HepG2 (cell line): ENCODE results near the gene ACOX3. TPM values are rescaled to one million over a fixed set of nuclear protein-coding genes. Genes with fewer than 3 reads are reported as not detected.

Experiments used
- ATAC-seq: fragments of 200-7000 bp; cut with Tn5 transposase; 3 replicates; pipeline ENCODE4 v1.9.1; 2020; ENCODE audit warnings: mild to moderate bottlenecking, moderate library complexity
- BruUV-seq: library from RNA; stranded (reverse); fragments of 400-500 nt; replicated peaks from 2 replicates; lab custom pipeline; 2021; lab: Mats Ljungman, UMichigan
- CTCF ChIA-PET: fragments of 300-600 bp; formaldehyde crosslinking; extraction: SDS; loops from one replicate; lab custom pipeline; 2021; ENCODE audit warnings: low total read pairs, inconsistent platforms, low intra/inter-chr PET ratio; lab: Yijun Ruan, JAX
- POLR2A ChIA-PET: fragments of 350-600 bp; sonication (Branson Sonifier 250); formaldehyde crosslinking; loops from one replicate; lab custom pipeline; 2020; ENCODE audit warnings: antibody characterized with exemption, inconsistent platforms; lab: Yijun Ruan, JAX
- DNase-seq: peaks from one replicate; pipeline ENCODE4 v3.0.0-alpha.2; 2015; ENCODE audit warnings: low spot score
- FAIRE-seq: peaks from 3 replicates; lab custom pipeline; 2011; peaks lifted over from hg19 to GRCh38; lab: Jason Lieb, UNC
- H2AFZ ChIP-seq: one replicate; pipeline ENCODE4 v1.6.1; 2011; ENCODE audit warnings: low read length, inconsistent platforms
- H3K27ac ChIP-seq: fragments of 300-600 bp; 3 replicates; pipeline ENCODE4 v1.8.0; 2011; ENCODE audit warnings: mixed run types, mild to moderate bottlenecking, mixed read lengths, low read length, inconsistent platforms; ENCODE audit not compliant: insufficient read depth; ENCODE audit errors: extremely low read length
- H3K27me3 ChIP-seq, 2 experiments: fragments of 200-600 bp in 1 of 2; 2 replicates in 1 of 2; 3 replicates in 1 of 2; pipeline versions ENCODE4 v1.6.0 to v1.8.0; 2011; ENCODE audit warnings: low read length in 2 of 2, mild to moderate bottlenecking in 2 of 2, moderate library complexity in 2 of 2, inconsistent platforms in 1 of 2; ENCODE audit not compliant: insufficient read depth in 2 of 2, control insufficient read depth in 1 of 2
- H3K36me3 ChIP-seq, 2 experiments: fragments of 200-600 bp in 1 of 2; replicated peaks in 1 of 2; 2 replicates in 1 of 2; 3 replicates in 1 of 2; pipeline versions ENCODE4 v1.5.1 to v1.8.0; 2011; ENCODE audit warnings: low read length in 2 of 2, inconsistent platforms in 1 of 2; ENCODE audit not compliant: insufficient read depth in 2 of 2, control insufficient read depth in 1 of 2
- H3K4me1 ChIP-seq: 2 replicates; pipeline ENCODE4 v1.5.1; 2012; ENCODE audit warnings: low read length, inconsistent platforms; ENCODE audit not compliant: insufficient read depth
- H3K4me2 ChIP-seq: 2 replicates; pipeline ENCODE4 v1.6.0; 2011; ENCODE audit warnings: low read depth, low read length, inconsistent platforms
- H3K4me3 ChIP-seq, 3 experiments: fragments of 200-600 bp in 1 of 3; sonication (generic), shearing (Covaris generic) in 1 of 3; replicated peaks in 1 of 3; 2 replicates each; pipeline ENCODE4 v1.5.1; 2011 to 2016; ENCODE audit warnings: low read length in 3 of 3, inconsistent platforms in 2 of 3, low read depth in 2 of 3, mild to moderate bottlenecking in 2 of 3, control low read depth in 1 of 3, mixed read lengths in 1 of 3; ENCODE audit not compliant: insufficient read depth in 1 of 3
- H3K79me2 ChIP-seq: one replicate; pipeline ENCODE4 v1.6.1; 2011; ENCODE audit warnings: low read length, inconsistent platforms; ENCODE audit not compliant: insufficient read depth
- H3K9ac ChIP-seq: 2 replicates; pipeline ENCODE4 v1.6.0; 2011; ENCODE audit warnings: mild to moderate bottlenecking, low read depth, low read length, inconsistent platforms; ENCODE audit not compliant: insufficient read depth
- H3K9me3 ChIP-seq: 2 replicates; pipeline ENCODE4 v1.5.1; 2012; ENCODE audit warnings: mild to moderate bottlenecking, low read length
- H4K20me1 ChIP-seq: 2 replicates; pipeline ENCODE4 v1.6.0; 2011; ENCODE audit warnings: inconsistent platforms, mild to moderate bottlenecking, low read length, moderate library complexity; ENCODE audit not compliant: insufficient read depth
- ATM ChIP-seq: fragments of 450-650 bp; IDR thresholded peaks from 2 replicates; pipeline ENCODE4 v1.7.1; 2017; ENCODE audit warnings: mild to moderate bottlenecking, borderline replicate concordance
- EEA1 ChIP-seq: sonication (generic); formaldehyde crosslinking; IDR thresholded peaks from 2 replicates; pipeline ENCODE4 v1.5.1; 2020; ENCODE audit warnings: mild to moderate bottlenecking, missing genetic modification reagents, borderline replicate concordance
- ELF1 ChIP-seq: sonication (generic); formaldehyde crosslinking; IDR thresholded peaks from 2 replicates; pipeline ENCODE4 v1.4.0; 2020; ENCODE audit warnings: missing genetic modification reagents
- FOSL2 ChIP-seq: sonication (generic); formaldehyde crosslinking; IDR thresholded peaks from 2 replicates; pipeline ENCODE4 v1.4.0; 2020; ENCODE audit warnings: missing genetic modification reagents
- IRX3 ChIP-seq: sonication (generic); formaldehyde crosslinking; IDR thresholded peaks from 2 replicates; pipeline ENCODE4 v1.8.1; 2023; ENCODE audit warnings: mild to moderate bottlenecking, low read depth, missing genetic modification reagents, borderline replicate concordance
- SMC3 ChIP-seq: IDR thresholded peaks from 2 replicates; pipeline ENCODE4 v1.6.1; 2011; ENCODE audit warnings: low read length, improper control_type of control experiment
- STAG1 ChIP-seq: sonication (generic); formaldehyde crosslinking; IDR thresholded peaks from 2 replicates; pipeline ENCODE4 v1.4.0; 2020; ENCODE audit warnings: missing genetic modification reagents
- THAP11 ChIP-seq: IDR thresholded peaks from 2 replicates; pipeline ENCODE4 v1.6.1; 2016; ENCODE audit warnings: missing biosample characterization, missing genetic modification reagents
- U2AF2 ChIP-seq: fragments of 200-400 bp; formaldehyde crosslinking; IDR thresholded peaks from 2 replicates; pipeline ENCODE4 v1.6.1; 2017; ENCODE audit warnings: low read depth, mild to moderate bottlenecking, low read length
- WIZ ChIP-seq: sonication (generic); formaldehyde crosslinking; IDR thresholded peaks from 2 replicates; pipeline ENCODE4 v1.5.1; 2020; ENCODE audit warnings: mild to moderate bottlenecking, missing genetic modification reagents
- XRCC5 ChIP-seq: fragments of 200-400 bp; formaldehyde crosslinking; optimal IDR thresholded peaks from 2 replicates; pipeline ENCODE3; 2017; ENCODE audit warnings: mild to moderate bottlenecking, low read length
- ZNF17 ChIP-seq: sonication (generic); formaldehyde crosslinking; IDR thresholded peaks from 2 replicates; pipeline ENCODE4 v1.5.0; 2020; ENCODE audit warnings: mild to moderate bottlenecking, missing genetic modification reagents
- ZNF605 ChIP-seq: sonication (generic); formaldehyde crosslinking; IDR thresholded peaks from 2 replicates; pipeline ENCODE4 v1.8.0; 2022; ENCODE audit warnings: mild to moderate bottlenecking, missing genetic modification reagents
- ZNF75D ChIP-seq: sonication (generic); formaldehyde crosslinking; IDR thresholded peaks from 2 replicates; pipeline ENCODE4 v1.8.1; 2023; ENCODE audit warnings: missing genetic modification reagents, mild to moderate bottlenecking, borderline replicate concordance
- ZNF775 ChIP-seq: sonication (generic); formaldehyde crosslinking; IDR thresholded peaks from 2 replicates; pipeline ENCODE4 v1.4.0; 2020; ENCODE audit warnings: missing genetic modification reagents, mild to moderate bottlenecking, moderate library complexity, borderline replicate concordance
- ZNF780A ChIP-seq: sonication (generic); formaldehyde crosslinking; IDR thresholded peaks from 2 replicates; pipeline ENCODE4 v1.8.0; 2022; ENCODE audit warnings: mild to moderate bottlenecking, missing genetic modification reagents, moderate library complexity
- WGBS: methylation state at CpG from one replicate; pipeline ENCODE4 v1.1.6; 2017; ENCODE audit warnings: low lambda C conversion rate; 5-methylcytosine and 5-hydroxymethylcytosine counted together
- in situ Hi-C: cut with HindIII; loops from 2 replicates; pipeline ENCODE4 v1.10.0; 2017; ENCODE audit warnings: low pct_unique_long_range_greater_than_20kb; ENCODE audit not compliant: extremely low pct_ligation_motif_present
- intact Hi-C: fragments of 100-400 bp; cut with micrococcal nuclease; formaldehyde crosslinking; loops from one replicate; pipeline ENCODE4 v1.10.0; 2022; ENCODE audit not compliant: unreplicated experiment
- polyA plus RNA-seq, 8 experiments: library from polyadenylated mRNA; depleted of rRNA in 3 of 8; stranded (reverse) in 7 of 8; unstranded in 1 of 8; fragments of >200 nt; fragmentation: Illumina TruSeq in 4 of 8; extraction: Trizol in 4 of 8; gene quantifications; 2 replicates each; pipeline versions ENCODE4 v1.2.1 to v1.2.3, GENCODE V29; 2011 to 2016; ENCODE audit warnings: low read depth in 4 of 8, missing spikeins in 1 of 8, mixed read lengths in 1 of 8; ENCODE audit not compliant: insufficient read depth in 1 of 8
- total RNA-seq, 5 experiments: library from RNA; depleted of rRNA; stranded (reverse); fragments of >200 nt; fragmentation: Illumina TruSeq; extraction: Trizol; gene quantifications; 2 replicates each; pipeline ENCODE4 v1.2.3, GENCODE V29; 2016; ENCODE audit warnings: low read depth in 1 of 5
- TF ChIP-seq, protein P1 (sequence below): sonication (generic); formaldehyde crosslinking; IDR thresholded peaks from 2 replicates; pipeline ENCODE4 v1.4.0; 2020; ENCODE audit warnings: missing genetic modification reagents
- TF ChIP-seq, protein P2 (sequence below): sonication (generic); formaldehyde crosslinking; IDR thresholded peaks from 2 replicates; pipeline ENCODE4 v1.4.0; 2020; ENCODE audit warnings: missing genetic modification reagents
- TF ChIP-seq, protein P3 (sequence below): sonication (generic); formaldehyde crosslinking; IDR thresholded peaks from 2 replicates; pipeline ENCODE4 v1.5.1; 2020; ENCODE audit warnings: missing genetic modification reagents, mild to moderate bottlenecking, borderline replicate concordance

ACOX3 gene
- total and polyA plus RNA-seq, 2 of the 13 experiments (the other 11 are each of a cell fraction or from before 2014, with no cell fraction given), result 4.2 to 17.8 TPM

DNA sequence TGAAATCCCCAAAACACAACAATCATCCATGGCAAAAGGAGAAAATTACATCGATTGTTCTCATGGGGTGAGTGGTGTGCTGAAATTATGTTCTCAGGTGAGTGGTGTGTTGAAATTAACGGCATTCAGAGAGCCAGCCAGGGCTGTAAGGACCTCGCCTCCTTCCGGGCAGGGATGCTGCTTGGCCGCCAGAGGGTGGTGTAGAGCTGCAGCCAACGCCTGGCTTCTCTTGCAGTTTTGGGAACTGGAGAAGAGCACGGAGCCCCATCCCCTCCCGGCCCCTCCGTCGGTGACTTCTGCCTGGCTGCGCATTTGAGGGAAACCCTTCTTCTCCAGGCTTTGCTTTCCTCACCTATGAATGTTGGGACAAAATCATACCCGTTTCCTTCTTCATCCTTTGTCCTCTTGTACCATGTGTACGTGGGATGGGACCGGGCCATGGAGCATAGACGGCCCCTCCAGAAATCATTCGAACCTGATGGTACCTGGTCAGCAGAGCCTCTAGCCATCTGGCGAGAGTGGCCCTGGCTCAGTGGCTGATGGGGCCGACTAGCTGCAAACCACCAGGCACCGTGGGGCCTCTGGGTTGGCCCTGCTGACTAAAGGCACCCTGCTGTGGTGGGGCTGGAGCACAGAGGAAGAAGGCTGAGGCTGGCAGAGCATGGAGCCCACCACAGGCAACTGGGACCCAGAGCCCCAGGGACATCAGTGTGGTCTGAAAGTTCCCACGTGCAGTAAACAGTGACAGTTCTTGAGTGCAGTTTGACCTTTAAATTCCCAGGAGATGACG lies 28.4 kb upstream of the ACOX3 start:
- Histone ChIP-seq H3K4me3 (no peak overlapping the region), H3K4me1 (no peaks in the 10 kb centered on the region), H3K9me3 (no peaks in the 10 kb centered on the region), H2AFZ (no peak overlapping the region), H3K9ac (no peak overlapping the region), H4K20me1 (no peaks in the 10 kb centered on the region), H3K4me2 (no peak overlapping the region), H3K36me3 (peaks cover 17 to 43% of the 10 kb centered on the region in 2 experiments), H3K27ac (no peak overlapping the region), H3K79me2 (no peaks in the 10 kb centered on the region), H3K27me3 (no peaks in the 10 kb centered on the region)
- in situ Hi-C loops, result no loop called here
- BruUV-seq, result no TSS peak
- intact Hi-C loops, result loop anchor here (1.0 to 2.0 kb wide), 2 partner anchors 118 to 125 kb away; no protein-coding TSS in a partner anchor
- FAIRE-seq (peak; percentile 67), ATAC-seq (peak; percentile 84), DNase-seq (peak; percentile 16)
- ChIA-PET CTCF (interaction anchor here (1.2 to 1.9 kb wide), 3 partner anchors 78 to 125 kb away, joined by 4 to 19 read pairs (median 11); partner anchors contain the start of gene CPZ), POLR2A (no interaction called here)
- 76% methylated on average over 14 of the region's 21 CpGs for WGBS
- TF ChIP-seq EEA1 (no peak), ZNF17 (CRISPR knock-in tag) (no peak), ZNF780A (CRISPR knock-in tag) (no peak), FOSL2 (CRISPR knock-in tag) (no peak), XRCC5 (peak; percentile 71), ZNF605 (no peak), WIZ (CRISPR knock-in tag) (no peak), ATM (no peak), IRX3 (no peak), ZNF75D (CRISPR knock-in tag) (no peak), SMC3 (peak; percentile 52), THAP11 (CRISPR knock-in tag) (no peak), STAG1 (peak; percentile 72), ELF1 (CRISPR knock-in tag) (peak; percentile 49; the same call in 1 of the 2 replicates), ZNF775 (CRISPR knock-in tag) (no peak), U2AF2 (no peak)
- TF ChIP-seq, protein P1, sequence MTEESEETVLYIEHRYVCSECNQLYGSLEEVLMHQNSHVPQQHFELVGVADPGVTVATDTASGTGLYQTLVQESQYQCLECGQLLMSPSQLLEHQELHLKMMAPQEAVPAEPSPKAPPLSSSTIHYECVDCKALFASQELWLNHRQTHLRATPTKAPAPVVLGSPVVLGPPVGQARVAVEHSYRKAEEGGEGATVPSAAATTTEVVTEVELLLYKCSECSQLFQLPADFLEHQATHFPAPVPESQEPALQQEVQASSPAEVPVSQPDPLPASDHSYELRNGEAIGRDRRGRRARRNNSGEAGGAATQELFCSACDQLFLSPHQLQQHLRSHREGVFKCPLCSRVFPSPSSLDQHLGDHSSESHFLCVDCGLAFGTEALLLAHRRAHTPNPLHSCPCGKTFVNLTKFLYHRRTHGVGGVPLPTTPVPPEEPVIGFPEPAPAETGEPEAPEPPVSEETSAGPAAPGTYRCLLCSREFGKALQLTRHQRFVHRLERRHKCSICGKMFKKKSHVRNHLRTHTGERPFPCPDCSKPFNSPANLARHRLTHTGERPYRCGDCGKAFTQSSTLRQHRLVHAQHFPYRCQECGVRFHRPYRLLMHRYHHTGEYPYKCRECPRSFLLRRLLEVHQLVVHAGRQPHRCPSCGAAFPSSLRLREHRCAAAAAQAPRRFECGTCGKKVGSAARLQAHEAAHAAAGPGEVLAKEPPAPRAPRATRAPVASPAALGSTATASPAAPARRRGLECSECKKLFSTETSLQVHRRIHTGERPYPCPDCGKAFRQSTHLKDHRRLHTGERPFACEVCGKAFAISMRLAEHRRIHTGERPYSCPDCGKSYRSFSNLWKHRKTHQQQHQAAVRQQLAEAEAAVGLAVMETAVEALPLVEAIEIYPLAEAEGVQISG (CRISPR knock-in tag), result no peak
- TF ChIP-seq, protein P2, sequence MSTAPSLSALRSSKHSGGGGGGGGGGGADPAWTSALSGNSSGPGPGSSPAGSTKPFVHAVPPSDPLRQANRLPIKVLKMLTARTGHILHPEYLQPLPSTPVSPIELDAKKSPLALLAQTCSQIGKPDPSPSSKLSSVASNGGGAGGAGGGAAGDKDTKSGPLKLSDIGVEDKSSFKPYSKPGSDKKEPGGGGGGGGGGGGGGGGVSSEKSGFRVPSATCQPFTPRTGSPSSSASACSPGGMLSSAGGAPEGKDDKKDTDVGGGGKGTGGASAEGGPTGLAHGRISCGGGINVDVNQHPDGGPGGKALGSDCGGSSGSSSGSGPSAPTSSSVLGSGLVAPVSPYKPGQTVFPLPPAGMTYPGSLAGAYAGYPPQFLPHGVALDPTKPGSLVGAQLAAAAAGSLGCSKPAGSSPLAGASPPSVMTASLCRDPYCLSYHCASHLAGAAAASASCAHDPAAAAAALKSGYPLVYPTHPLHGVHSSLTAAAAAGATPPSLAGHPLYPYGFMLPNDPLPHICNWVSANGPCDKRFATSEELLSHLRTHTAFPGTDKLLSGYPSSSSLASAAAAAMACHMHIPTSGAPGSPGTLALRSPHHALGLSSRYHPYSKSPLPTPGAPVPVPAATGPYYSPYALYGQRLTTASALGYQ, result no peak
- TF ChIP-seq, protein P3, sequence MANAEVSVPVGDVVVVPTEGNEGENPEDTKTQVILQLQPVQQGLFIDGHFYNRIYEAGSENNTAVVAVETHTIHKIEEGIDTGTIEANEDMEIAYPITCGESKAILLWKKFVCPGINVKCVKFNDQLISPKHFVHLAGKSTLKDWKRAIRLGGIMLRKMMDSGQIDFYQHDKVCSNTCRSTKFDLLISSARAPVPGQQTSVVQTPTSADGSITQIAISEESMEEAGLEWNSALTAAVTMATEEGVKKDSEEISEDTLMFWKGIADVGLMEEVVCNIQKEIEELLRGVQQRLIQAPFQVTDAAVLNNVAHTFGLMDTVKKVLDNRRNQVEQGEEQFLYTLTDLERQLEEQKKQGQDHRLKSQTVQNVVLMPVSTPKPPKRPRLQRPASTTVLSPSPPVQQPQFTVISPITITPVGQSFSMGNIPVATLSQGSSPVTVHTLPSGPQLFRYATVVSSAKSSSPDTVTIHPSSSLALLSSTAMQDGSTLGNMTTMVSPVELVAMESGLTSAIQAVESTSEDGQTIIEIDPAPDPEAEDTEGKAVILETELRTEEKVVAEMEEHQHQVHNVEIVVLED (CRISPR knock-in tag), result no peak
